ENCODE results near the gene DENND4A. TPM values are rescaled to one million over a fixed set of nuclear protein-coding genes. Genes with fewer than 3 reads are reported as not detected.
A peak's percentile ranks its signal among the peaks of the same experiment; 100 is the strongest.

Gene DENND4A
- total and polyA plus RNA-seq, 2 of the 4 experiments (the other 2 are of a cell fraction), result 4.1 to 17.7 TPM

GRCh38 chr15:65824941-65825544, 33.0 kb upstream of the DENND4A start:
- no peak overlapping the region for H2BK15ac ChIP-seq (ENCODE audit: low read depth, low read length)
- CTCF ChIA-PET, result interaction anchor here (1.3 kb wide), 3 partner anchors 11 to 58 kb away, joined by 3 to 7 read pairs (median 5); no protein-coding TSS in a partner anchor
- no TSS peak for BruUV-seq (replicated peaks)
- no peak overlapping the region for H4K8ac ChIP-seq (ENCODE audit: low read depth in 2 of 2, low read length in 2 of 2)
- DNase-seq (peak; percentile 73), ATAC-seq (ENCODE audit: low read depth) (peak; percentile 58)
- dilution Hi-C loops (cut with HindIII; ENCODE audit: low sequenced_read_pairs, unreplicated experiment) (no loop called here), intact Hi-C loops (cut with micrococcal nuclease) (no loop called here), in situ Hi-C loops (cut with MboI; ENCODE audit: low sequenced_read_pairs) (no loop called here)
- no peaks in the 10 kb centered on the region for H4K20me1 ChIP-seq (ENCODE audit: insufficient read depth, low read length)
- no peak overlapping the region for H3K27ac ChIP-seq (ENCODE audit: insufficient read depth, low read length)
- no peak overlapping the region for H3K9ac ChIP-seq (ENCODE audit: low read depth, low read length)
- no peak overlapping the region for H3K23ac ChIP-seq (ENCODE audit: low read depth, low read length)
- no peak overlapping the region for H3K14ac ChIP-seq (replicated peaks; ENCODE audit: low read depth, low read length)
- no peaks in the 10 kb centered on the region for H3K9me3 ChIP-seq (ENCODE audit: control insufficient read depth, insufficient read depth, low read length)
- H3K4me3 ChIP-seq (ENCODE audit: insufficient read depth, low read depth, low read length), result no peak overlapping the region
- no peaks in the 10 kb centered on the region for H3K9me1 ChIP-seq (ENCODE audit: insufficient read depth, low read length)
- H2AFZ ChIP-seq (replicated peaks; ENCODE audit: low read length, poor library complexity), result no peak overlapping the region
- no peak overlapping the region for H4K91ac ChIP-seq (ENCODE audit: insufficient read depth, low read depth, low read length)
- no peak overlapping the region for H3K4ac ChIP-seq (ENCODE audit: low read depth, low read length)
- no peak overlapping the region for H2BK5ac ChIP-seq (ENCODE audit: low read depth, low read length, poor library complexity, severe bottlenecking)
- H3K79me1 ChIP-seq (ENCODE audit: low read depth in 1 of 2, low read length in 2 of 2), result no peaks in the 10 kb centered on the region
- H2AK5ac ChIP-seq (ENCODE audit: low read depth, low read length), result no peak overlapping the region
- H3K4me2 ChIP-seq (ENCODE audit: low read depth, low read length), result no peak overlapping the region
- H2BK120ac ChIP-seq (ENCODE audit: low read depth, low read length), result no peak overlapping the region
- H3K56ac ChIP-seq (ENCODE audit: extremely low read depth, insufficient read depth, low read length), result no peak overlapping the region
- H3K27me3 ChIP-seq (ENCODE audit: control insufficient read depth, insufficient read depth, low read length), result no peaks in the 10 kb centered on the region
- H3K18ac ChIP-seq (ENCODE audit: low read depth, low read length), result no peak overlapping the region
- no peaks in the 10 kb centered on the region for H3K36me3 ChIP-seq (ENCODE audit: control insufficient read depth, insufficient read depth, low read length)
- 0% methylated on average over 1 of the region's 5 CpGs; no CpG with 5 or more reads in 1 of the 2 experiments for WGBS, 2 experiments (ENCODE audit: extremely low coverage in 2 of 2, insufficient read length in 1 of 2)
- no peaks in the 10 kb centered on the region for H3K4me1 ChIP-seq (ENCODE audit: control insufficient read depth, insufficient read depth, low read length)
- no peak overlapping the region for H2BK20ac ChIP-seq (ENCODE audit: low read depth, low read length)
- POLR2A ChIA-PET (ENCODE audit: unreplicated experiment), result no interaction called here
- TF ChIP-seq MAZ (IDR thresholded peaks at IDR 0.05; ENCODE audit: borderline replicate concordance, low read depth, low read length), result peak; percentile 40; the same call in 1 of the 2 replicates
- no peak for TF ChIP-seq RCOR1 (IDR thresholded peaks at IDR 0.05; ENCODE audit: insufficient replicate concordance, low read length)
- no peak for TF ChIP-seq CHD1 (IDR thresholded peaks at IDR 0.05; ENCODE audit: low read depth, low read length)
- no peak for TF ChIP-seq USF2 (IDR thresholded peaks at IDR 0.05; ENCODE audit: low read depth, low read length)
- peak; percentile 67; the same call in 1 of the 2 replicates for TF ChIP-seq MXI1 (IDR thresholded peaks at IDR 0.05; ENCODE audit: borderline replicate concordance, low read depth, low read length)
- TF ChIP-seq NFE2L2 (IDR thresholded peaks at IDR 0.05; ENCODE audit: low read depth, low read length), result no peak
- no peak for TF ChIP-seq ELK1 (IDR thresholded peaks at IDR 0.05; ENCODE audit: borderline replicate concordance, low read depth, low read length)
- TF ChIP-seq RFX5 (IDR thresholded peaks at IDR 0.05; ENCODE audit: low read depth, low read length), result no peak
- TF ChIP-seq FOS (IDR thresholded peaks at IDR 0.05; ENCODE audit: low read depth, low read length), result no peak
- TF ChIP-seq BHLHE40 (IDR thresholded peaks at IDR 0.05; ENCODE audit: low read depth, low read length), result peak; percentile 66; the same call in 1 of the 2 replicates
- TF ChIP-seq CEBPB (IDR thresholded peaks at IDR 0.05; ENCODE audit: low read depth, low read length), result peak; percentile 96
- H4K5ac ChIP-seq (ENCODE audit: low read depth, low read length), result no peak overlapping the region
- no peak overlapping the region for H2AK9ac ChIP-seq (replicated peaks; ENCODE audit: low read depth, low read length, poor library complexity)
